GM23338 (cell line): ENCODE data around the gene PSMD8. TPM values are rescaled to one million over a fixed set of nuclear protein-coding genes. Genes with fewer than 3 reads are reported as not detected.

Experiments
- ATAC-seq: fragments of 200-7000 bp; cut with Tn5 transposase; 3 replicates; pipeline ENCODE4 v1.9.1; 2020
- DNase-seq: peaks from one replicate; pipeline ENCODE4 v3.0.0-alpha.2; 2015; ENCODE audit warnings: low spot score
- H2AFZ ChIP-seq: fragments of 200-600 bp; sonication (generic); 2 replicates; pipeline ENCODE4 v1.8.0; 2016; ENCODE audit warnings: antibody characterized with exemption, mild to moderate bottlenecking, moderate library complexity
- H3F3A ChIP-seq: fragments of 200-600 bp; sonication (generic); replicated peaks from 2 replicates; pipeline ENCODE4 v1.8.0; 2017; ENCODE audit warnings: antibody characterized with exemption, mixed run types, low read depth
- H3K27ac ChIP-seq: fragments of 200-600 bp; sonication (generic); 2 replicates; pipeline ENCODE4 v1.6.1; 2016; ENCODE audit warnings: low read depth
- H3K27me3 ChIP-seq: fragments of 200-600 bp; sonication (generic); 2 replicates; pipeline ENCODE4 v1.8.0; 2016; ENCODE audit warnings: mild to moderate bottlenecking, mixed run types, moderate library complexity; ENCODE audit not compliant: insufficient read depth
- H3K36me3 ChIP-seq: fragments of 200-600 bp; sonication (generic); 2 replicates; pipeline ENCODE4 v1.8.0; 2016; ENCODE audit warnings: mild to moderate bottlenecking; ENCODE audit not compliant: insufficient read depth
- H3K4me1 ChIP-seq: fragments of 200-600 bp; sonication (generic); 2 replicates; pipeline ENCODE4 v1.8.0; 2016; ENCODE audit warnings: mild to moderate bottlenecking, moderate library complexity; ENCODE audit not compliant: insufficient read depth
- H3K4me2 ChIP-seq: fragments of 200-600 bp; sonication (generic); 2 replicates; pipeline ENCODE4 v1.7.1; 2017; ENCODE audit warnings: mixed run types
- H3K4me3 ChIP-seq: fragments of 200-600 bp; sonication (generic); 2 replicates; pipeline ENCODE4 v1.6.1; 2016; ENCODE audit warnings: mixed run types
- H3K79me2 ChIP-seq: fragments of 200-600 bp; sonication (generic); replicated peaks from 2 replicates; pipeline ENCODE4 v1.8.0; 2017; ENCODE audit warnings: mild to moderate bottlenecking; ENCODE audit not compliant: insufficient read depth
- H3K9me2 ChIP-seq: fragments of 200-600 bp; sonication (generic); 2 replicates; pipeline ENCODE4 v1.8.0; 2017; ENCODE audit not compliant: insufficient read depth
- H4K20me1 ChIP-seq: fragments of 200-600 bp; sonication (generic); replicated peaks from 2 replicates; pipeline ENCODE4 v1.8.0; 2017; ENCODE audit warnings: mild to moderate bottlenecking; ENCODE audit not compliant: insufficient read depth
- H3K27ac Mint-ChIP-seq: 2 replicates; pipeline ENCODE4 v1.8.0; 2020; ENCODE audit warnings: inconsistent platforms, mild to moderate bottlenecking, moderate library complexity, mixed read lengths
- H3K27me3 Mint-ChIP-seq: 3 replicates; pipeline ENCODE4 v1.8.0; 2022; ENCODE audit warnings: low read depth, mild to moderate bottlenecking, moderate library complexity, mixed read lengths, inconsistent platforms; ENCODE audit not compliant: insufficient read depth, poor library complexity
- H3K36me3 Mint-ChIP-seq: 3 replicates; pipeline ENCODE4 v1.8.0; 2021; ENCODE audit warnings: low read depth, mild to moderate bottlenecking, inconsistent platforms, moderate library complexity, mixed read lengths
- H3K4me1 Mint-ChIP-seq: 3 replicates; pipeline ENCODE4 v1.8.0; 2020; ENCODE audit warnings: mild to moderate bottlenecking, inconsistent platforms, mixed read lengths
- H3K4me3 Mint-ChIP-seq: 3 replicates; pipeline ENCODE4 v1.8.0; 2021; ENCODE audit warnings: moderate library complexity, mild to moderate bottlenecking, inconsistent platforms, mixed read lengths
- H3K9me3 Mint-ChIP-seq: 3 replicates; pipeline ENCODE4 v1.8.0; 2020; ENCODE audit warnings: moderate library complexity, mild to moderate bottlenecking, inconsistent platforms, mixed read lengths
- CREB1 ChIP-seq: fragments of 250-450 bp; sonication (Bioruptor Pico); IDR thresholded peaks from 2 replicates; pipeline ENCODE4 v1.5.0; 2020; ENCODE audit warnings: low read depth, mild to moderate bottlenecking, moderate library complexity
- EZH2 ChIP-seq: fragments of 200-600 bp; sonication (generic); IDR thresholded peaks from one replicate; pipeline ENCODE4 v1.8.0; 2017; ENCODE audit warnings: antibody characterized with exemption, mild to moderate bottlenecking, low read depth; ENCODE audit not compliant: unreplicated experiment
- EZH2phosphoT487 ChIP-seq: fragments of 200-600 bp; sonication (generic); IDR thresholded peaks from one replicate; pipeline ENCODE4 v1.8.1; 2018; ENCODE audit warnings: antibody characterized with exemption; ENCODE audit not compliant: unreplicated experiment
- JUNB ChIP-seq: IDR thresholded peaks from one replicate; pipeline ENCODE4 v1.6.1; 2016; ENCODE audit warnings: antibody characterized with exemption; ENCODE audit not compliant: unreplicated experiment
- NANOG ChIP-seq: IDR thresholded peaks from 2 replicates; pipeline ENCODE4 v1.6.1; 2016; ENCODE audit warnings: antibody characterized with exemption, borderline replicate concordance
- POLR2AphosphoS5 ChIP-seq: IDR thresholded peaks from 2 replicates; pipeline ENCODE4 v1.6.1; 2016; ENCODE audit warnings: antibody characterized with exemption, low read depth
- REST ChIP-seq: IDR thresholded peaks from one replicate; pipeline ENCODE4 v1.6.1; 2018; ENCODE audit warnings: antibody characterized with exemption; ENCODE audit not compliant: unreplicated experiment
- STAT1 ChIP-seq: IDR thresholded peaks from one replicate; pipeline ENCODE4 v1.6.1; 2016; ENCODE audit warnings: antibody characterized with exemption; ENCODE audit not compliant: unreplicated experiment
- ZNF114 ChIP-seq: fragments of 250-450 bp; sonication (Bioruptor Pico); IDR thresholded peaks from 2 replicates; pipeline ENCODE4 v1.5.0; 2020; ENCODE audit warnings: mild to moderate bottlenecking, moderate library complexity
- ZNF331 ChIP-seq: fragments of 250-450 bp; sonication (Bioruptor Pico); IDR thresholded peaks from 2 replicates; pipeline ENCODE4 v1.5.0; 2020; ENCODE audit warnings: low read depth, mild to moderate bottlenecking, moderate library complexity
- ZNF462 ChIP-seq: fragments of 250-450 bp; sonication (Bioruptor Pico); IDR thresholded peaks from 2 replicates; pipeline ENCODE4 v1.5.0; 2020; ENCODE audit warnings: mild to moderate bottlenecking, moderate library complexity
- long read RNA-seq: library from polyadenylated mRNA; unstranded; transcript quantifications from one replicate; pipeline ENCODE4 v2.0.0, GENCODE V29; 2020; ENCODE audit not compliant: unreplicated experiment
- polyA plus RNA-seq: library from polyadenylated mRNA; unstranded; fragments of >200 nt; fragmentation: Nextera tagmentation; extraction: Ambion mirVana; gene quantifications from 2 replicates; pipeline ENCODE4 v1.2.1, GENCODE V29; 2016
- total RNA-seq: library from RNA; depleted of rRNA; stranded (reverse); fragments of >200 nt; shearing (Covaris generic); gene quantifications from 2 replicates; pipeline ENCODE4 v1.2.3, GENCODE V29; 2014; rRNA removed
- TF ChIP-seq, protein P1 (sequence below): IDR thresholded peaks from 2 replicates; pipeline ENCODE4 v1.6.1; 2016; ENCODE audit warnings: antibody characterized with exemption
- TF ChIP-seq, protein P2 (sequence below), 2 experiments: fragments of 200-600 bp in 1 of 2; sonication (generic) in 1 of 2; conservative IDR thresholded peaks; 2 replicates each; pipeline versions ENCODE4 v1.5.1 to v1.6.1; 2016 to 2017; ENCODE audit warnings: antibody characterized with exemption in 2 of 2, low read depth in 2 of 2, mild to moderate bottlenecking in 2 of 2, moderate library complexity in 1 of 2

Gene PSMD8
- 165 and 241 TPM in 2 replicates for total RNA-seq
- polyA plus RNA-seq, result 129 and 138 TPM in 2 replicates
- long read RNA-seq, transcript PSMD8-201 (7 exons, 1,553 nt), result major isoform, 286 of 300 reads
- long read RNA-seq, partial matches to known transcripts, result 2 of 300 reads
- long read RNA-seq, other reads (novel, unspliced or antisense), result 9 of 300 reads

- peaks cover 14% of the 10 kb centered on the region for H3K36me3 Mint-ChIP-seq
- peaks cover 12% of the 10 kb centered on the region for H3K27me3 Mint-ChIP-seq
- peak within 1 kb of the TSS; percentile 8; the same call in 1 of the 2 replicates for H3K27ac ChIP-seq
- no peaks in the 10 kb centered on the region for H3K27me3 ChIP-seq
- no peaks in the 10 kb centered on the region; the same call in 2 of the 3 replicates for H3K9me3 Mint-ChIP-seq
- H3F3A ChIP-seq, result no peaks in the 10 kb centered on the region
- peak within 1 kb of the TSS; percentile 69 for H2AFZ ChIP-seq
- H3K27ac Mint-ChIP-seq, result peak within 1 kb of the TSS; percentile 95
- H3K4me1 Mint-ChIP-seq, result peaks cover 14% of the 10 kb centered on the region
- no peak for TF ChIP-seq NANOG
- no peak for TF ChIP-seq EZH2phosphoT487
- TF ChIP-seq, protein P1, sequence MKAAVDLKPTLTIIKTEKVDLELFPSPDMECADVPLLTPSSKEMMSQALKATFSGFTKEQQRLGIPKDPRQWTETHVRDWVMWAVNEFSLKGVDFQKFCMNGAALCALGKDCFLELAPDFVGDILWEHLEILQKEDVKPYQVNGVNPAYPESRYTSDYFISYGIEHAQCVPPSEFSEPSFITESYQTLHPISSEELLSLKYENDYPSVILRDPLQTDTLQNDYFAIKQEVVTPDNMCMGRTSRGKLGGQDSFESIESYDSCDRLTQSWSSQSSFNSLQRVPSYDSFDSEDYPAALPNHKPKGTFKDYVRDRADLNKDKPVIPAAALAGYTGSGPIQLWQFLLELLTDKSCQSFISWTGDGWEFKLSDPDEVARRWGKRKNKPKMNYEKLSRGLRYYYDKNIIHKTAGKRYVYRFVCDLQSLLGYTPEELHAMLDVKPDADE, result peak; percentile 93
- peak; percentile 93 for TF ChIP-seq POLR2AphosphoS5
- TF ChIP-seq CREB1 (CRISPR knock-in tag), result peak; percentile 90
- TF ChIP-seq JUNB, result no peak
- no peak for TF ChIP-seq REST
- no peak for TF ChIP-seq ZNF114
- no peak for TF ChIP-seq EZH2
- TF ChIP-seq STAT1, result no peak
- TF ChIP-seq ZNF462 (CRISPR knock-in tag), result no peak
- TF ChIP-seq, protein P2, sequence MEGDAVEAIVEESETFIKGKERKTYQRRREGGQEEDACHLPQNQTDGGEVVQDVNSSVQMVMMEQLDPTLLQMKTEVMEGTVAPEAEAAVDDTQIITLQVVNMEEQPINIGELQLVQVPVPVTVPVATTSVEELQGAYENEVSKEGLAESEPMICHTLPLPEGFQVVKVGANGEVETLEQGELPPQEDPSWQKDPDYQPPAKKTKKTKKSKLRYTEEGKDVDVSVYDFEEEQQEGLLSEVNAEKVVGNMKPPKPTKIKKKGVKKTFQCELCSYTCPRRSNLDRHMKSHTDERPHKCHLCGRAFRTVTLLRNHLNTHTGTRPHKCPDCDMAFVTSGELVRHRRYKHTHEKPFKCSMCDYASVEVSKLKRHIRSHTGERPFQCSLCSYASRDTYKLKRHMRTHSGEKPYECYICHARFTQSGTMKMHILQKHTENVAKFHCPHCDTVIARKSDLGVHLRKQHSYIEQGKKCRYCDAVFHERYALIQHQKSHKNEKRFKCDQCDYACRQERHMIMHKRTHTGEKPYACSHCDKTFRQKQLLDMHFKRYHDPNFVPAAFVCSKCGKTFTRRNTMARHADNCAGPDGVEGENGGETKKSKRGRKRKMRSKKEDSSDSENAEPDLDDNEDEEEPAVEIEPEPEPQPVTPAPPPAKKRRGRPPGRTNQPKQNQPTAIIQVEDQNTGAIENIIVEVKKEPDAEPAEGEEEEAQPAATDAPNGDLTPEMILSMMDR (conservative IDR thresholded peaks at IDR 0.05; ENCODE audit: low read depth in 2 of 2), result peak in 1 of 2 experiments; percentile 33; a peak in 2 of 4 replicates
- TF ChIP-seq ZNF331 (CRISPR knock-in tag), result no peak
- ATAC-seq, result peak; percentile 97
- peak within 1 kb of the TSS; percentile 98 for H3K4me2 ChIP-seq
- peaks cover 29% of the 10 kb centered on the region for H3K79me2 ChIP-seq
- peaks cover 15% of the 10 kb centered on the region for H4K20me1 ChIP-seq
- H3K9me2 ChIP-seq, result no peaks in the 10 kb centered on the region
- peak; percentile 100 for DNase-seq
- H3K4me3 Mint-ChIP-seq, result peak within 1 kb of the TSS; percentile 98
- H3K4me3 ChIP-seq, result peak within 1 kb of the TSS; percentile 90
- peaks cover 10% of the 10 kb centered on the region; the same call in 1 of the 2 replicates for H3K4me1 ChIP-seq
- H3K36me3 ChIP-seq, result peaks cover 13% of the 10 kb centered on the region; the same call in 1 of the 2 replicates
Measured at GRCh38 chr19:38374332-38375097, at the start of gene PSMD8. Gene PSMD8, plus strand, starts transcription at chr19:38374571. Its CDS starts 31 bp downstream, at chr19:38374602.
